Thymus (tissue), 11 donors: ENCODE results near the gene CDPF1. TPM values are rescaled to one million over a fixed set of nuclear protein-coding genes. Genes with fewer than 3 reads are reported as not detected.
"Not testable (repeated sequence)": the region's sequence is repeated elsewhere in the genome, so short reads cannot be mapped to it uniquely, and the experiment has no call there.

Source experiments
- DNase-seq, 9 donors: peaks; one replicate each; pipeline ENCODE4 v3.0.0-alpha.2; 2013; ENCODE audit warnings: low spot score in 9 of 9, low read depth in 6 of 9, missing footprints in 1 of 9
- H3K27ac ChIP-seq, 2 donors: one replicate each; pipeline ENCODE4 v1.5.1; 2013; ENCODE audit warnings: control low read depth in 1 of 2, low read depth in 1 of 2, low read length in 1 of 2, mild to moderate bottlenecking in 1 of 2, moderate library complexity in 1 of 2
- H3K27me3 ChIP-seq, 2 donors: one replicate each; pipeline ENCODE4 v1.5.1; 2013; ENCODE audit warnings: low read length in 1 of 2; ENCODE audit not compliant: control insufficient read depth in 2 of 2, insufficient read depth in 1 of 2
- H3K36me3 ChIP-seq, 2 donors: one replicate each; pipeline ENCODE4 v1.5.1; 2013; ENCODE audit warnings: low read length in 1 of 2, mild to moderate bottlenecking in 1 of 2, moderate library complexity in 1 of 2; ENCODE audit not compliant: control insufficient read depth in 2 of 2, insufficient read depth in 2 of 2
- H3K4me1 ChIP-seq, 2 donors: one replicate each; pipeline ENCODE4 v1.5.1; 2013; ENCODE audit warnings: low read length in 2 of 2; ENCODE audit not compliant: control insufficient read depth in 2 of 2, insufficient read depth in 2 of 2
- H3K4me3 ChIP-seq, 2 donors: one replicate each; pipeline ENCODE4 v1.5.1; 2013; ENCODE audit warnings: low read length in 2 of 2, control low read depth in 1 of 2, mild to moderate bottlenecking in 1 of 2
- H3K9me3 ChIP-seq, 2 donors: one replicate each; pipeline ENCODE4 v1.5.1; 2013; ENCODE audit warnings: low read length in 1 of 2, mild to moderate bottlenecking in 1 of 2; ENCODE audit not compliant: control insufficient read depth in 2 of 2, insufficient read depth in 1 of 2
- WGBS: extraction: QIAGEN DNeasy Blood & Tissue Kit; methylation state at CpG from one replicate; pipeline ENCODE4 v1.1.7; 2013; 5-methylcytosine and 5-hydroxymethylcytosine counted together
- polyA plus RNA-seq: library from polyadenylated mRNA; stranded (reverse); fragments of 200-250 nt; gene quantifications from one replicate; pipeline ENCODE4 v1.2.3, GENCODE V29; 2013
- total RNA-seq: library from RNA; stranded (reverse); fragments of 120-200 nt; gene quantifications from one replicate; pipeline ENCODE4 v1.2.4, GENCODE V29; 2013
- donor health status: healthy.

Gene CDPF1
- total and polyA plus RNA-seq, 2 donors, result 15.5 to 16.1 TPM

- Histone ChIP-seq H3K27me3 (peaks cover 0 to 4% of the 10 kb centered on the region in 2 donors), H3K4me3 (no peak overlapping the region), H3K4me1 (no peaks in the 10 kb centered on the region), H3K36me3 (peaks cover 0 to 5% of the 10 kb centered on the region in 2 donors), H3K27ac (no peak overlapping the region), H3K9me3 (no peaks in the 10 kb centered on the region)
- no peak for DNase-seq
- WGBS, result 93% methylated on average over 3 of the region's 3 CpGs
These were observed 25.5 kb upstream of the CDPF1 start for GRCh38 chr22:46275455-46276122.

DNA sequence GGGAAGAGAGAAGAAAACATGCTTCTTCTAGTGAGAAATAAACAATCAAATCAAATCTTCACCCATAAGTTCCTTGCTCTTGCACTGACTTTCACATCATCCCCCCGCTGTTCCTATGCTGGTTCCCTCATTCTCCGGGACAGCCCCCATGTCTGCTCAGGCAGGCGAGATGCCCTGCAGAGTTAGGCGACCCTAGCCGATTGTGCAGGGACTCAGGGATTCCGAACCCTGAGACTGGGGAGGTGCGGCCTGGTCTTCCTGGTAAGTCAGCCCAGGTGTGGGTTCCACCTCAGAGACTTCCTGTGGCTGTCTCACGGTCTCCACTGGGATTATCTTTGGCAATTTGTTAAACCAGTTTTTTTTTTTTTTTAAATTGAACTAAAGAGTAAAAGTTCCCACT lies 24.3 kb upstream of the CDPF1 start:
- no peak overlapping the region for H3K4me3 ChIP-seq
- no peak overlapping the region for H3K27ac ChIP-seq
- H3K27me3 ChIP-seq, result peaks cover 0 to 11% of the 10 kb centered on the region in 2 donors
- no peaks in the 10 kb centered on the region for H3K4me1 ChIP-seq
- H3K9me3 ChIP-seq, result no peaks in the 10 kb centered on the region
- peaks cover 0 to 5% of the 10 kb centered on the region in 2 donors for H3K36me3 ChIP-seq
- DNase-seq, result no peak
- WGBS, result 97% methylated on average over 8 of the region's 8 CpGs

GRCh38 chr22:46273432-46274148 lies 23.5 kb upstream of the CDPF1 start:
- WGBS, result 98% methylated on average over 12 of the region's 12 CpGs
- Histone ChIP-seq H3K9me3 (no peaks in the 10 kb centered on the region), H3K4me3 (no peak overlapping the region), H3K36me3 (peaks cover 0 to 5% of the 10 kb centered on the region in 2 donors), H3K27me3 (peaks cover 0 to 19% of the 10 kb centered on the region in 2 donors), H3K27ac (no peak overlapping the region), H3K4me1 (no peaks in the 10 kb centered on the region)
- DNase-seq, result no peak

GRCh38 chr22:46272762-46273431 lies 22.8 kb upstream of the CDPF1 start:
- no peak for DNase-seq
- Histone ChIP-seq H3K9me3 (no peaks in the 10 kb centered on the region), H3K27me3 (peaks cover 3 to 26% of the 10 kb centered on the region in 2 donors), H3K4me3 (no peak overlapping the region), H3K27ac (no peak overlapping the region), H3K4me1 (no peaks in the 10 kb centered on the region), H3K36me3 (peaks cover 0 to 5% of the 10 kb centered on the region in 2 donors)
- 97% methylated on average over 12 of the region's 12 CpGs for WGBS

DNA sequence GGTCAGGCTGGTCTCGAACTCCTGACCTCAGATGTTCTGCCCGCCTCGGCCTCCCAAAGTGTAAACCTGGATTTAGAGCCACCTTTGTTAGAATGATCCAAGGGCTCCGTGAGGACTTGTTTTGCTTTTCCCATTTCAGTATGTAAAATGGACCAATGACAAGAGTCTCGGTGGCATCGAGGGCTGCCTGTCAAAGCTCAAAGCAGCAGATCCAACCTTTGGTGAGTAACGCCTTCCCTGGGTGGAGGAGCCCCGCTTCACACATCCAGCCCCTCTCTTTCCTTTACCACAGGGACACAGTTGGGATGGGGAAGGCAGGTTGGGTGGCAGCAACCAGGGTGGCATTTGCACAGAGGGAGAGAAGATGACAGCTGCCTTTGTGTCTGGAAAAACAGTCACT lies 22.1 kb upstream of the CDPF1 start:
- Histone ChIP-seq H3K9me3 (peaks cover 0 to 3% of the 10 kb centered on the region in 2 donors), H3K27ac (no peak overlapping the region), H3K4me3 (no peak overlapping the region), H3K27me3 (peaks cover 5 to 33% of the 10 kb centered on the region in 2 donors), H3K4me1 (peaks cover 0 to 4% of the 10 kb centered on the region in 2 donors), H3K36me3 (peaks cover 0 to 5% of the 10 kb centered on the region in 2 donors)
- DNase-seq, result no peak
- WGBS, result 98% methylated on average over 8 of the region's 8 CpGs

DNA sequence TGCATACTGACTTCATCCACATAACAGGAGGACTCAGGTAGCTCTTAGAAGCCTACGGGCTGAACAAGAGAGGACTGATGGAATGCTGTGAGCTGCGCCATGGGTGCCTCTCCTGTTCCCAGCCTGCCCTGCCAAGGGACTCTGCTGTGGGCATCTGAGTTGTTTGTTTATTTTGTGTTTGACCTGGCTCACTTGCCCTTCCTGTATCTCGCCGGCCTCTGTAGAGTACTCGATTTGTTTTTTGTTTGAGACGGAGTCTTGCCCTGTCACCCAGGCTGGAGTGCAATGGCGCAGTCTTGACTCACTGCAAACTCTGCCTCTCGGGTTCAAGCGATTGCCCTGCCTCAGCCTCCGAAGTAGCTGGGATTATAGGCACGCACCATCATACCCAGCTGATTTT lies 19.5 kb upstream of the CDPF1 start:
- DNase-seq, result no peak
- WGBS, result 96% methylated on average over 11 of the region's 11 CpGs
- Histone ChIP-seq H3K4me1 (peaks cover 0 to 4% of the 10 kb centered on the region in 2 donors), H3K27me3 (peaks cover 15 to 56% of the 10 kb centered on the region in 2 donors), H3K9me3 (peaks cover 5 to 11% of the 10 kb centered on the region in 2 donors), H3K36me3 (peaks cover 0 to 5% of the 10 kb centered on the region in 2 donors), H3K27ac (no peak overlapping the region), H3K4me3 (no peak overlapping the region)

DNA sequence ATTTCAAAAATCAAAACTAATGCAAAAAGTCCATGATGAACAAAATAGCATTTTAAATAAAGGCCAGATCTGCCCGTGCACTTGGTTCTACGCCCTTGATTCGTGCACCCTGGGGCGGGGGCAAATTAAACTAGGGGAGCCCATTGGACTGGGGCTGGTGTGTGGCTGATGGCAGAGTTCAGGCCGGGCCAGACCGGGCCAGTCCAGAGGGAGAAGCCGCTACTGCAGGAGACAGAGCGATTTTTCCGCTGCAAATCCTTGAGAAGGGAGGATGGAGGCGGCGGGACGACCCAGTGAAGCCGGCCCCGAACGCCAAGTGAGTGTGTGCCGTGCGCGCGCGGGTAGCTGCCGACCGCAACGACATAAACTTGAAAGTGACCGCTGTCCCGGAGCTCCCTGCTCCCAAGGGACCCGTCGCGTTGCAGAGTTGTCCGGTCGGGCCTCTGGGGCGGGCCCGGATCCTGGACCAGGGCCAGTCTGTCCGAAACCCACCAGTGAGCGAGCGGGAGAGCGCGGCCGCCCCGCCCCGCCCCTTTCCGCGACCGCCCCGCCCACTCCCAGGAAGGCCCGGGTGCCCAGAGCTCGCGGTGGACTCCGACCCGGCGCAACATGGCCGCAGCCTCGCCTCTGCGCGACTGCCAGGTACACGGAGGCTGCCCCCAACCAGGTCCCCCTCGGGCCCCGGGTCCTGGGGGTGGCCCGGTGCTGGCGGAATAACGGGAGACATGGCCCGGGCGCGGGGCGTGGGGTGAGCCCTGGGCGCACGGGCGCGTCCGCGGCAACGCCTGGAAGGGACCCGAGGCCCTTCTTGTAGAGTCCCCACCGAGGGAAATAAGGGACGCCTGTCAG lies 17.6 kb upstream of the CDPF1 start, which contains the start of gene TTC38:
Gene TTC38 (plus strand): TSS at position 578 of the 849 bp plus-strand sequence. CDS start 32 bp downstream, at position 610.
- Histone ChIP-seq H3K36me3 (no peaks in the 10 kb centered on the region), H3K9me3 (peaks cover 8 to 11% of the 10 kb centered on the region in 2 donors), H3K4me3 (peak within 1 kb of the TSS; percentile 50 to 70), H3K27ac (peak within 1 kb of the TSS in 1 of 2 donors; percentile 43), H3K27me3 (peaks cover 27 to 68% of the 10 kb centered on the region in 2 donors), H3K4me1 (peaks cover 0 to 4% of the 10 kb centered on the region in 2 donors)
- WGBS, result 3% methylated on average over 74 of the region's 74 CpGs
- DNase-seq, result peak in 1 of 9 donors; percentile 35

DNA sequence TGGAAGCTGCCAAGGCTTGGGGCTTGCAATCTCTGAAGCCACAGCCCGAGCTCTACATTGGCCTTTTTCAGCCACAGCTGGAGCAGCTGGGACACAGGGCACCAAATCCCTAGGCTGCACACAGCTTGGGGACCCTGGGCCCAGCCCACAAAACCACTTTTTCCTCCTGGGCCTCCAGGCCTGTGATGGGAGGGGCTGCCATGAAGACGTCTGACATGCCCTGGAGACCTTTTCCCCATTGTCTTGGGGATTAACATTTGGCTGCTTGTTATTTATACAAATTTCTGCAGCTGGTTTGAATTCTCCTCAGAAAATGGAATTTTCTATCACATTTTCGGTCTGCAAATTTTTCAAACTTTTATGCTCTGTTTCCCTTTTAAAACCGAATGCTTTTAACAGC lies 15.5 kb upstream of the CDPF1 start:
- not testable (repeated sequence) for H3K4me3 ChIP-seq, H3K4me1 ChIP-seq, H3K36me3 ChIP-seq, DNase-seq, H3K27ac ChIP-seq
- peaks cover 44 to 88% of the 10 kb centered on the region in 2 donors for H3K27me3 ChIP-seq
- WGBS, result 96% methylated on average over 4 of the region's 4 CpGs
- H3K9me3 ChIP-seq, result peaks cover 8 to 16% of the 10 kb centered on the region in 2 donors
